HL-60 (cell line): Measurements from ENCODE around the gene MED17.

Experiments used
- DNase-seq, 2 experiments: peaks; one replicate each; pipeline ENCODE4 v3.0.0-alpha.2; 2010 to 2020; ENCODE audit warnings: low read depth in 1 of 2, low spot score in 1 of 2
- H3K27ac ChIP-seq: fragments of 250-450 bp; sonication (Bioruptor Pico); replicated peaks from 2 replicates; pipeline ENCODE4 v1.5.1; 2020; ENCODE audit warnings: mild to moderate bottlenecking, moderate library complexity
- H3K27me3 ChIP-seq: fragments of 250-450 bp; sonication (Bioruptor Pico); 2 replicates; pipeline ENCODE4 v1.5.1; 2021; ENCODE audit warnings: mild to moderate bottlenecking, moderate library complexity; ENCODE audit not compliant: insufficient read depth, poor library complexity, severe bottlenecking
- H3K4me3 ChIP-seq: replicated peaks from 2 replicates; pipeline ENCODE4 v1.5.1; 2011; ENCODE audit warnings: mild to moderate bottlenecking, control low read depth, low read length; ENCODE audit not compliant: insufficient read depth
- GABPA ChIP-seq: IDR thresholded peaks from 2 replicates; pipeline ENCODE4 v1.6.1; 2012; ENCODE audit warnings: low read depth
- POLR2AphosphoS5 ChIP-seq: IDR thresholded peaks from 2 replicates; pipeline ENCODE4 v1.6.1; 2012; ENCODE audit warnings: low read depth
- REST ChIP-seq: IDR thresholded peaks from 2 replicates; pipeline ENCODE4 v1.6.1; 2012; ENCODE audit warnings: low read depth; ENCODE audit not compliant: insufficient replicate concordance
- SPI1 ChIP-seq: IDR thresholded peaks from 2 replicates; pipeline ENCODE4 v1.6.1; 2012; ENCODE audit warnings: low read depth, mild to moderate bottlenecking, borderline replicate concordance
- TF ChIP-seq, protein P1 (sequence below): IDR thresholded peaks from one replicate; pipeline ENCODE4 v1.5.1; 2011; ENCODE audit warnings: low read length, control low read depth, inconsistent platforms; ENCODE audit not compliant: insufficient read depth

Gene MED17

DNA sequence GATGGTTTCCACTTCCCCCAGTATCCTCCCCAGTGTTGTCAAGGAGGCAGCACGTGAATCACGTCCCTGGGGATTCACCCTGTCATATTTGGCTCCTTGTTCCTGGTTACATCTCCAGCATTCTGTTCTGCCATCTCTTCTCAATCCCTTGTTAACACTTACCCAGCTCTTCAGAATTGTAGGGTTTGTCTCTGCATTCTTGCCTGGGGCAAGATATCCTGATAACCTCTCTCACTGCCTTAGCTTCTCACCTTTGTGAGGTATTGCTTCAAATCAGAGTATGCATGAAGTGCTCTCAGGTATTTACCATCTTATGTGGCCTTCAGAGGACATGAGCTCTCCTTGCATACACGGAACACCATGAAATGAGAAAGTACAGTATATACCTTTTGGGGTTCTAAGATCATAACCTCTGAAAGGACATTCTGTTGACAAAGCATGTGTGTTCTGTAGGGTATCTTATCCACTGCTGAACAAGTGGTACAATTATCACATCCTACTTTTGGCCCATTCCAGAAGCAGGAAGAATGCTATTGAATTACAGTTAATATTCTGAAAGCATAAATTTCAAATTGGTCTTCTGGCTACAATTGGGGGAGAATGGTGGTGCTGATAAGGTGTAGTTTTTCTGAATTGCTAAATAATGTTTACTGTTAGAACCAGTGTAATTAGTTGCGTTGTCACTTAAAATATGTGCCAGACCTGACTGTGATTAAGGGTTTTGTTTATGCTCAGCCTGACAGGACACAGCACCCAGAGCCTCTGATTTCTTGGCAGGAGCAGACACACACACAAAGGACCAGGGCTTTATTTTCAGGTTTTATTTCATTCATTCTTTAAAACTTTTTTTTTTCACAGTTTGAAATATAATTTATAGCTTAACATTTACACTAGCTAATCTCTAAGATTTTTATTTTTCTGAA lies 33.6 kb downstream of the MED17 start:
- Histone ChIP-seq H3K27ac (no peak overlapping the region), H3K4me3 (no peak overlapping the region), H3K27me3 (no peaks in the 10 kb centered on the region)
- no peak for TF ChIP-seq SPI1
- TF ChIP-seq REST = no peak
- TF ChIP-seq, protein P1, sequence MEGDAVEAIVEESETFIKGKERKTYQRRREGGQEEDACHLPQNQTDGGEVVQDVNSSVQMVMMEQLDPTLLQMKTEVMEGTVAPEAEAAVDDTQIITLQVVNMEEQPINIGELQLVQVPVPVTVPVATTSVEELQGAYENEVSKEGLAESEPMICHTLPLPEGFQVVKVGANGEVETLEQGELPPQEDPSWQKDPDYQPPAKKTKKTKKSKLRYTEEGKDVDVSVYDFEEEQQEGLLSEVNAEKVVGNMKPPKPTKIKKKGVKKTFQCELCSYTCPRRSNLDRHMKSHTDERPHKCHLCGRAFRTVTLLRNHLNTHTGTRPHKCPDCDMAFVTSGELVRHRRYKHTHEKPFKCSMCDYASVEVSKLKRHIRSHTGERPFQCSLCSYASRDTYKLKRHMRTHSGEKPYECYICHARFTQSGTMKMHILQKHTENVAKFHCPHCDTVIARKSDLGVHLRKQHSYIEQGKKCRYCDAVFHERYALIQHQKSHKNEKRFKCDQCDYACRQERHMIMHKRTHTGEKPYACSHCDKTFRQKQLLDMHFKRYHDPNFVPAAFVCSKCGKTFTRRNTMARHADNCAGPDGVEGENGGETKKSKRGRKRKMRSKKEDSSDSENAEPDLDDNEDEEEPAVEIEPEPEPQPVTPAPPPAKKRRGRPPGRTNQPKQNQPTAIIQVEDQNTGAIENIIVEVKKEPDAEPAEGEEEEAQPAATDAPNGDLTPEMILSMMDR = no peak
- no peak for TF ChIP-seq POLR2AphosphoS5
- TF ChIP-seq GABPA = no peak
- no peak for DNase-seq

DNA sequence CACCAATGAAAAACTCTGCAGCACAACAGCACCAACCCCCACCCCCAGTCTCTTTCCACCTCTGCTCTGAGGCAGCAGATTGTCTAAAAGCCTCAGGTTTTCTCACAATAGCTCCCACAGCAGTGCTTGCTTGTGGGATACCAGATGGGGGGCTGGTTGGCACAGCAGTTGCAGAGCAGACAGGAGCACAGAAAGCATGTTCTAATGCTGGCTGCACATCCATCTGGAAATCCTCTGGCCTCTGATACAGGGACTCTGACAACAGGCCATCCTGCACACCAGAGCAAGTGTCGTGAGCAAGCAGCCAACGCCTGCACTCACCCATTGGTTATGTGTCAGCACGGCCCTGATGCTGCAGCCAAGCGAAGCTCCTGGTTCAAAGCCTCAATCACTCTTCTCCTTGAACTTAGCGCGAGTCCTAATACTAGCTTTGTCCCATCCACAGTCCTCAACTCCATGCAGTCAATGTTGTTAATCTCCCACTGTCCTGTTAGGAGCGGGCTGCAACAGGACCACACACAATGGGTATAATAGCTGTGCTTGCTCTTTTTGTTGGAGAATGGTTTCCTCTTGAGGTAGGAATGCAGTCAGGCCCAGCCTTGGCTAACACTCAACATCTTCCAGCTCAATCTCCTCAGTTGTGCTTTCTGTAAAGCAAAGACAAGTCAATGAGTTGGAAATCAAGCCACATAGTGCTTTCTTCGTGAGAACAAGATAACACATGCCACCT lies 36.0 kb downstream of the MED17 start:
- TF ChIP-seq, protein P1 = no peak
- TF ChIP-seq REST = no peak
- TF ChIP-seq POLR2AphosphoS5 = no peak
- TF ChIP-seq SPI1 = no peak
- no peak for TF ChIP-seq GABPA
- no peak overlapping the region for H3K27ac ChIP-seq

GRCh38 chr11:93820847-93821246 lies 36.8 kb downstream of the MED17 start:
- Histone ChIP-seq H3K27ac (no peak overlapping the region), H3K4me3 (no peak overlapping the region), H3K27me3 (no peaks in the 10 kb centered on the region)
- TF ChIP-seq REST (no peak), POLR2AphosphoS5 (no peak), GABPA (no peak), SPI1 (no peak)
- TF ChIP-seq, protein P1 = no peak
- no peak for DNase-seq

More for the DNA sequence above, 36.0 kb downstream of the MED17 start:
- no peak overlapping the region for H3K4me3 ChIP-seq
- no peak for DNase-seq
- H3K27me3 ChIP-seq = no peaks in the 10 kb centered on the region
